Stimulated activated CD4-positive, alpha-beta T cell treated with anti-CD3 and anti-CD28 coated beads, TNF-alpha, amount 100 ng/mL, for 4 hours (primary cell): Measurements from ENCODE around the gene SNRNP48.

Source experiments
- DNase-seq, 3 experiments: peaks; one replicate each; pipeline ENCODE4 v3.0.0-alpha.2; 2020; ENCODE audit warnings: low read depth in 3 of 3

SNRNP48 gene

GRCh38 chr6:7593229-7593628 lies 3.2 kb downstream of the SNRNP48 start:
- no peak for DNase-seq

DNA sequence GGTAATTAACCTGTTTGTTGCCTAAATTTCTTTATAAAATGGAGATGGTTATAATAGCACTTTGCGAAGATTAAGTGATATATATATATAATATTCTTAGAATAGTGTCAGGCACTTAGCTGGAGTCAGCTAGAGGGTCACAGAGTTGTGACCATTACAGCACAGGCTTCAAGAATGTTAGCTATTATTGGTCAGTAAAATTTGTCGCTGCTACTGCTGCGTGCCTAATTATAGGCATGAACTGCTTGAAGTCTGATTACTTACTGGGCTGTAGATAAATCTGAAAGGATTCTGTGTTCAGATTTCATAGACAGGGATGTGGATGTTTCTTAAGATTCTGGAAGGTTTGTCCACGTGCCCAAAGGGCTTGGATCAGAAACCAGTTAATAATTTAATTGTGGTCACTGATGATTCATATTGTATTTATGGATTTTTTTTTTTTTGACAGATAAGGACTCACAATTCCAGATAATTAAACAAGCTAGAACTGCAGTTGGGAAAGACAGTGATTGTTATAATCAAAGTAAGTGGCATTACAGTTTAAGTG lies 4.7 kb downstream of the SNRNP48 start:
- no peak for DNase-seq

DNA sequence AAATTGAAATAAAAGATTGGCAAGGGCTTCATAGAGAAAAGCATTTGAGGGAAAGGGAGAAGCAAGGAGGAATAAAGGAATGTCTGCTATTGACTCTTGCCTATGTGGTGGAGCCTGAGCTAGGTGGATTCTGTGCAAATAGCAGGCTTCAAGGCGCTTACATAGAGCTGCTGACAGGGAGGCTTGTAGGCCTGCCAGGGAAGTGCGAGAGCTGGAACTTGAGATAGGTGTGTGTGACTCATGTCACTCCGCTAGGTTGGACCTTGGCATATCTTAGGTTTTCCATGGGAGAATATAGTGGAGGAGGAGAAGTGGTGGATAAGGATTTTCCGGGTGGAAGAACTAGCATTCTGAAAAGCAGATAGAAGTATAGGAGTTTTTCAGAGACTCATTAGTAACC lies 14.0 kb downstream of the SNRNP48 start:
- no peak for DNase-seq

DNA sequence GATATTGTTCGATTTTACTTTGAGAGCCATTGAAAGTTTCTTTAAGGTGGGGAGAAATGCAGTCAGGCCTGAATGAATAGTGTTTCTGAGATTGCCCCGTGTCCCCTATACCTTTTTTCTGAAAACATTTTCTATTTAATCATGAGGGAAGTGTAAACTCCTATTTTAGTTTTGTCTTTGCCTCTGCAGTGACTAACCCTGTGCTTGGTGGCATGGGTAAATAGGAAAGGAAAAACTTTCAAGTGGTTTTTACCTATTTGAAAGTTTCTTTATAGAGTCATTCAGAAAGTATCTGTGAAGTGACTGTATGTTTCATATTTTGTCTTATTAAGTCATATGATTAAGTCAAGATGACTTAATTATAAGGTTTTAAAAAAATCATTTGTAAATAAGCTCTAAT lies 14.5 kb downstream of the SNRNP48 start:
- DNase-seq, result no peak

DNA sequence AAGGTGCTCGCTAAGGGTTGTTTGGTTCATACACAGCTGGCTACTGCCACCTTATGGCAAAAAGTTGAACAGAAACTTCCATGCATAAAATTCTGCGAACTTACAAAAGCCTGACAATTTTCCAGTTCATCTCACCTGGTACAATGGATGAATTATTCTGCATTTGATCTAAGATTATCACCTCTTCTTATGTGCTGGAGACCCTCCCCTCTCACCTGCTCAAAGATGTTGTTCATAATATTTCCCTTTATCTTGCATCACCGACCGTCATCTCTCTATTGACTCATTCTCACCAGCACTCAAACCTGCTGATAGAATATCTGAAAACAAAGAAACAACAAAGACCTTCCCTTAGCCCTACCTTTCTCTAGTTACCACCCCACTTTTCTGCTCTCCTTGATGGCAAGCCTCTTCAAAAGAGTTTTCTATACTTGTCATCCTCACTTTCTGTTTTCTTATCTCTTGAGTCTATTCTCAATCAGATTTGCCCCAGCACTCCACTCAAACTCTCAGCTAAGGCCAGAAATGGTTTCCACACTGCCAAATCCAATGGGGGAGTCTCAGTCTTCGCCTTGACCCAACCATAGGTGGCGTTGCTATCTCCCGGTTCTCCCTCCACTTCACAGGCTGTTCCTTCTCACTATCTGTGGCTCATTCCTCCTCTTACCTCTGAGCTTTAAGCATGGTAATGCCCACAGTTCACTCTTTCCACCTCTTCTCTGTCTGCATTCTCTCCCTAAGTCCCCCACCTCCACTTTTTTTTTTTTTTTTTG lies 25.8 kb downstream of the SNRNP48 start:
- DNase-seq, result no peak

- DNase-seq, result no peak
Measured at GRCh38 chr6:7617801-7618764, 28.1 kb downstream of the SNRNP48 start.

- no peak for DNase-seq
Measured at GRCh38 chr6:7621761-7622160, 31.8 kb downstream of the SNRNP48 start.

DNA sequence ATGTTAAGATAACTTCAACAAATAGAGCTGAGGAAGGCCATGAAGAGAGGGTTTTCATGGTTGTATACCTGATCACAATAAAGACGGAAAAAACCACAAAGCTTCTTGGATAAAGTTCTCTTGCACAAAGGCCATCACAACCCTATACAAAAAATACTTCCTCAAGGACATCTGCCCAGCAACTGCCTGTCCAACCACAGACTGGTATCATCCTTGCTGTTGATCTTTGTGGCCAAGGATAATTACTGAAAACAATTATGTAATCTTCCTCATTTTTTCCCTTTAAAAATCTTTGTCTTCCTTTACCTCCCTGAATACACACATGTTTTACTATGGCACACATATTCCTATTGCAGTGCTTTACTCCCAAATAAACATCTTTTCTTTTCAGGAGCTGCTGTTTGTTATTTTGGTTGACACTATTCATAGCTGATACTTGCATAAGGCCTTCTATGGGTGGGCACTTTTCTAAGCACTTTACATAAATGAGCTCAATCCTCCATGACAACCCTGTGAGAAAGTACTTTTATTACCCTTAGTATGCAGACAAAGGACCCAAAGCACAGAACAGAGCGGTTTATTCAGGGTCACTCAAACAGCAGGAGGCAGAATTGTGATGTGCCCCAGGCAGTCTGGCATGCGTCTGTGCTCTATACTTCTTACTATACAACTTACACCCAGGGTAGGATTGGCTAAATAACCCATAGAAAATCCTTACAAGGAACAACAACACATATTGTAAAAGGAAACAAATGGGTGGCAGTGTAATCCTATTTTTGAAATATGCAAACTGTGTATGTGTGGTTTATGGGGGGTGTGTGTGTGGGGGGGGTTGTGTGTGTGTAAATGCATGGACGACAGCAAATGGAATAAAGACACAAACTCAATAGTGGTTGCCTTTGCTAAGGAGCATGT lies 35.1 kb downstream of the SNRNP48 start:
- DNase-seq, result no peak

DNA sequence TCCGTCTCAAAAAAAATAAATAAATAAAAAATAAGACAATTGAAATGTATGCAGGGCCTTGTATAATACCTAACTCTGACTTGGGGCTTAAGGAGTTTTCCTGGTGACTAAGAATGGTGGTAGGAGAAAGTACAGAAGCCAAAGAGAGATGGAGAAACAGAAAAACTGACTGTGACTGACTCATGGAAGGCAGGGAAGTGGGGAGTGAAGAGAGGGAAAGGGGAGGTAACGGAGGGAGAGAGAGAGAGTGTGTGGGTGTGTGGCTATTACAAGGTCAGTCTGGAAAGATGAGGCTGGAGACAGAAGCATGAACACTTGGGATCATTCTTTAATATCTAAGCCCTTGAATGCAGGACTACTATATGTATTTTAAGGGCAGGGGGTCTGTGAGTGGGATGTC lies 38.5 kb downstream of the SNRNP48 start:
- no peak for DNase-seq

DNA sequence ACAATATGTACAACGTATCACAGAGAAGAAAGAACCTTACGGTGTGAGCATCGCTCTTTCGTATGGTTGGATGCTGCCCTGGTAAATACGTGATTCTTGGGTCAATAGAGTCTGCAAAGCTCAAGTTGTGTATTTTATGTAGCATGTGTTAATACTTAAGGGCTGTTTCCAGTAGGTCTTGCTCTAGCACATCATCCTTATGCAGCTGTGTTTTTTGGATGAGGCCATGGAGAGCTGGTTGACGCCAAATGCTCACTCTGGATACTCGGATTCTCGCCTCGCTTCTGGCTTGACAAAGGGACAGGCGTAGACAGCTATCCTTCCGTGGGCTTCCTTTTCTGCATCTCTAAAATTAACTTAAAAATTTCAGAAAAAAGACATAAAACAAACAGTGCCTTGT lies 38.9 kb downstream of the SNRNP48 start:
- no peak for DNase-seq

DNA sequence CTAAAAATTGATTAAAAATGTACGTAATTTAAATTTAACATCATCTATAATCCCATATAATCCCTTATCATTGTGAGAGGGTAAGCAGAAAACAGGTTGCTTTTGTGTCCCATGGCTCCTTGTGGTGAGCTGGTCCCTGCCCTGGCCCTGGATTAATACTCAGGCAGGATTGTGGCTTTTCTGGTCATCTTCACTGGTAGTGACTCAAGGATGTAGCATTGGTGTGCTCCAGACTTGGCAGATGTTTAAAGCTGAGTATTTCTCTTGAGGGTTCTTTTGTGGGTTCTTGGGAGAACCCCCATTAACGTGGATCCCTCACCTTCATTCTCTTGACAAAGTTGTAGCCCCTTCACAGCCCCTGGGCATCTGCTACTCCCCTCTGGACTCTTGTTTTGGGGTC lies 39.3 kb downstream of the SNRNP48 start:
- no peak for DNase-seq

DNA sequence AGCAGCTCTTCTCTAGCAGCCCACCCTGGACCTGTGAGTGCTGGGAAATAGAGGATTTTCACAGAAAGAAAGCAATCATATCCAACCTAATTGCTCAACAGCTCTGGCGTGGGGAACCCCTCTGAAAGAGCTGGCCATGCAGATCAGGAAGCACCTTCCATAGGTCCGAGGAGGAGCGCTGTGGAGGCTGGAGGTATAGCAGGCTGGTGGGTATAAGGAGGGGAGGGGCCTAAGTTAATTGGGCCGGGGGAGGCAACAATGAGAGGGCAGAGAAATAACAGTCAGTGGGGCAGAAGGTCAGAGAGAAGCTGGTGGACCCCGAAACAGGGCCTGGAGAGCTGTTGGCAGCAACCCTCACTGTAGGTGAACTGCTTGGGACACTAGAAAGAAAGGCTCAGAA lies 40.8 kb downstream of the SNRNP48 start:
- no peak for DNase-seq

- DNase-seq, result no peak
Measured at GRCh38 chr6:7631466-7631865, 41.5 kb downstream of the SNRNP48 start.

- DNase-seq, result no peak
Measured at GRCh38 chr6:7632501-7633290, 42.7 kb downstream of the SNRNP48 start.

DNA sequence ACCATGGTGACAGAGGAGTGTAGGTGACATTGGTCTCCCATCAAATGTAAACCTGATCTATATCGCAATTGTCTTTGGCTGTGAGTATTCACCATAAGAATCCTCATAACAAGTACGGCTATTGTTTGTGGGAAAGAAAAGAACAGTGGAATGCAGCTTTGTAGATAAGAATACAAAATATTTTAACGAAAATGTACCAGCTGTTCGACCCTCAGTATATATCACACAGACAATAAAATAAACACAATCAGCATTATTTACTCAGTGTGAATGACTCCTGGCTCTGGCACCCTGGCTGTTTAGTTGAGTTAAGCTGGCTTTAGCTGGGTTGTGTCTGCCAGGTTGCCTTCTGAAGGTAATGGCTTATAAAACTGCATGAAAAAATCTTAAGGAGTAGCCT lies 43.4 kb downstream of the SNRNP48 start:
- no peak for DNase-seq

DNA sequence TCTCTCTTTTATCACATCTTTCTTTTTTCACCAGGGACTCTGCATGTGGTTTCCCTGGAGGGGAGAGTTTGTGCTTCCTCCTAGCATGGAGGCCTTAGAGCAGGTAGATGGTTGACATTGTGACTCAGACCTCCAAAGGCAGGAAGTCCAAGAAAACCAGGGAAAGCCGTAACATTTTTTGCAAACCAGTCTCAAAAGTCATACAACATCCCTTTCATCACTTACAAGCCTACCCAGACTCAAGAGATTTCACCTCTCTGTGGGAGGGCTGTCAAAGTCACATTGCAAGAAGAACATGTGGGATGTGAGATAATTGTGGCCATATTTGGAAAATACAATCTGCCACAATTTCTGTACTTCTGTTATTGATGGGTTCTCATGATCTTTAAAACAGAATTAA lies 46.2 kb downstream of the SNRNP48 start:
- no peak for DNase-seq

DNA sequence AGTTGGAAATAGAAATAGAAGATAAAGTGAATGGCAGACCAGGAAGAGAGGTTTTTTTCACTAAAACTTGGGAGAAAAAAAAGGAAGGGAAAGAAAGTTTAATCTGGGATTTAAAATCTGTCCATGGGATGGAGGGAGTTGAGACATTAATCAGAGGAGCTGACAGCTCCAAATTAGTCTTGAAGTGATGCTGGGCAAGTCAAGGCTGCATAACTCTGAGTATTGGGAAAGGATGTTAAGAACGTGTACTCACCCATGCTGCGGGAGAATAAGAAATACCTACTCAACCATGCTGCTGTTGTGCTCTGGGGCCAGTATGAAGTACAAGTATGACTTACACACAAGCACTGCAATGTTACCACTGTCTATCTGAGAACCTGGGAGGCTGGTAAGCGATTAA lies 47.5 kb downstream of the SNRNP48 start:
- no peak for DNase-seq

GRCh38 chr6:7639427-7639826 lies 49.4 kb downstream of the SNRNP48 start:
- DNase-seq, result no peak

DNA sequence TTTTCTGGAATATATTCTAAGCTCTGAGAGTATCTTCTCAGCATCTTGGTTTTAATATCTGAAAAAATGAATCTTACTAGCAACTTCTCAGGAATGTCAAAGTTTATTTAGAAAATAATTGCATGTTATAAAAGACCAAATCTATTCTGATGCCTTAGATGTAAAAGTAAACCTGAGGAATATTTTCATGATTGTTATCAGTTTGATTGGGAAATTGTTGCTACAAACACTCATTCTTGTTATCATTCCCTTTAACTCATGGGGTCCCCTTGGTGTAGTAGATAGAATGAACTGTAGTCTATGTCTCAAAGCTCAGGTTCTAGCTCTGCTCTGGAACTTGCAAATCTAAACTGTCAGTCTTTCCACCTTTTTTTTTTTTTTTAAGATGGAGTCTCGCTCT lies 50.0 kb downstream of the SNRNP48 start:
- DNase-seq, result no peak

DNA sequence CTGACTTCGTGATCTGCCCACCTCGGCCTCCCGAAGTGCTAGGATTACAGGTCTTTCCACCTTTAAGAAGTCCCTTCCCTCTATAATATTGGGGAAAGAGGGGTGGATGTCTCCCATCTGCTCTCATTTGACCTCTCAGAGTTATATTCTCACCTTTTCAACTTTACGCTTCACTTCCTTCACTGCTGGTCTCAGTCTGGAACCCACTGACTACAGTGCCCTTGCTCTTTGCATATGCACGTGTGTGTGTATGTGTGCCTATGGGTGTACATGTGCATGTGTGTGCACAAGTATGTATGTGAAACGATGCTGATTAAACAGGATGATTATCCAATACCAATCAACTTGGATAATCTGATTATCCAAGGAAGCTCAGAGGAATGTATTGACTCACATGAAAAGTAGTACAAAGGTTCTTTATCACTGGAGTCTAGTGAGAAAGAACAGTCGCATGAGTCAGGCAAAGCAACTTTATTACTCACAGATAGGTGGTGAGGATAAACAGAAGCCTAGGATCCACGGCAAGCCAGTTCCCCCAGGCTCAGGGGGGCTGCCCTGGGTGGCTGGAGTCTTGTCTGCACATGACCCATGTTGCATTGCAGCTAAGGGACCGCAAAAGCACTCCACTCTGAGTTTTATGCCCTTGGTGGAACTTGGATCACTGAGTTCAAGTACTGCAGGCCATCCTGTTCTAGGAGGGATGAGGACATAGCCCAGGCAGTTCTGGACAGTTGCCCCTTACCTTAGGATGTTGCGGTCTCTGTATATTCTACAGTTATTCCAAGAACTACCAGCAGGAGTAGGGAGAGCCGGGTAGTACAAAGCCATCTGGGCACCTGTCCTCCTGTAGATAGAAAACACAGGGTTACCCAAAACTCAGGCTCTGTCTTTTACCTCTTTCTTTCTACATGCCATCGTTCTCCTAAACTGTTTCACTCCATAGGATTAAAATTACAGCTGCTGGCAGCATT lies 50.9 kb downstream of the SNRNP48 start:
- no peak for DNase-seq
